NCI-H345 treated with DMSO at 0.1 percent for 48 hours (cell line): ENCODE data around the gene CORIN.

Source experiments
- DNase-seq: peaks from one replicate; lab custom pipeline; 2025; ENCODE audit not compliant: unreplicated experiment; lab: John Stamatoyannopoulos, UW

The CORIN gene, protein sequence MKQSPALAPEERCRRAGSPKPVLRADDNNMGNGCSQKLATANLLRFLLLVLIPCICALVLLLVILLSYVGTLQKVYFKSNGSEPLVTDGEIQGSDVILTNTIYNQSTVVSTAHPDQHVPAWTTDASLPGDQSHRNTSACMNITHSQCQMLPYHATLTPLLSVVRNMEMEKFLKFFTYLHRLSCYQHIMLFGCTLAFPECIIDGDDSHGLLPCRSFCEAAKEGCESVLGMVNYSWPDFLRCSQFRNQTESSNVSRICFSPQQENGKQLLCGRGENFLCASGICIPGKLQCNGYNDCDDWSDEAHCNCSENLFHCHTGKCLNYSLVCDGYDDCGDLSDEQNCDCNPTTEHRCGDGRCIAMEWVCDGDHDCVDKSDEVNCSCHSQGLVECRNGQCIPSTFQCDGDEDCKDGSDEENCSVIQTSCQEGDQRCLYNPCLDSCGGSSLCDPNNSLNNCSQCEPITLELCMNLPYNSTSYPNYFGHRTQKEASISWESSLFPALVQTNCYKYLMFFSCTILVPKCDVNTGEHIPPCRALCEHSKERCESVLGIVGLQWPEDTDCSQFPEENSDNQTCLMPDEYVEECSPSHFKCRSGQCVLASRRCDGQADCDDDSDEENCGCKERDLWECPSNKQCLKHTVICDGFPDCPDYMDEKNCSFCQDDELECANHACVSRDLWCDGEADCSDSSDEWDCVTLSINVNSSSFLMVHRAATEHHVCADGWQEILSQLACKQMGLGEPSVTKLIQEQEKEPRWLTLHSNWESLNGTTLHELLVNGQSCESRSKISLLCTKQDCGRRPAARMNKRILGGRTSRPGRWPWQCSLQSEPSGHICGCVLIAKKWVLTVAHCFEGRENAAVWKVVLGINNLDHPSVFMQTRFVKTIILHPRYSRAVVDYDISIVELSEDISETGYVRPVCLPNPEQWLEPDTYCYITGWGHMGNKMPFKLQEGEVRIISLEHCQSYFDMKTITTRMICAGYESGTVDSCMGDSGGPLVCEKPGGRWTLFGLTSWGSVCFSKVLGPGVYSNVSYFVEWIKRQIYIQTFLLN

GRCh38 chr4:47837908-47838294 is at the start of gene CORIN:
TSS of gene CORIN (minus strand) at chr4:47838067. CDS start at chr4:47837949, 118 bp downstream.
- DNase-seq, result no peak

DNA sequence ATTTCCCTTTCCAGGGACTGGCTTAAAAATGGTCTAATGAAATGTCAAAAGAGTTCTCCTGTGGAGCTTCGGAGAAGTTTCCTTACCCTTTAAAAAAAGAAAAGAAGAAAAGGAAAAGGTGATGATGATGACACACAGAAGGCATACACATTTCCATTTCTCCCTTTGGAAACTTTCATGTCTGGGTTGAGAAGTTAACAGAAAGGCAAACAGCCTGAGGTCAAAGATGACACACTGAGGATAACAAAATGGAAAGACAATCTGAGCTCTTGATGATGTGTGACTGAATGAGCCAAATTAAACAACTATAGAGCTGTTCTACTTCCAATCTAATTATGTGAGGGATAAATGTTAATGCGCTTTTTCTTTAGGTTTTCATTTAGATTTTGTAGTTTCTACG is 44.4 kb upstream of the CORIN start:
- DNase-seq, result no peak

DNA sequence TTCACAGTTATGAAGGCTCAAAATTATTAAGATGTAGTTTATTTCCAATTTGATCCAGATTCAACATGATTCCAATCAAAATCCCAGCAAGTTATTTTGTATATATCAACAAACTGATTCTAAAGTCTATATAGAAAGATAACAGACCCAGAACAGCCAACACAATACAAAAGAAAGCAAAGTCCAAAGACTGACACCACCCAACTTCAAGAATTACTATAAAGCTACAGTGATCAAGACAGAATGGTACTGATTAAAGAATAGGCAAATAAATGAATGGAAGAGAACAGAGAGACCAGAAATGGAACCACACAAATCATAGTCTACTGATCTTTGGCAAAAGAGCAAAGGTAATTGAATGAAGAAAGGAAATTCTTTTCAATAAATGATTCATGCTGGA is 41.6 kb upstream of the CORIN start:
- no peak for DNase-seq

GRCh38 chr4:47876784-47877546 is 39.1 kb upstream of the CORIN start:
- DNase-seq, result no peak

DNA sequence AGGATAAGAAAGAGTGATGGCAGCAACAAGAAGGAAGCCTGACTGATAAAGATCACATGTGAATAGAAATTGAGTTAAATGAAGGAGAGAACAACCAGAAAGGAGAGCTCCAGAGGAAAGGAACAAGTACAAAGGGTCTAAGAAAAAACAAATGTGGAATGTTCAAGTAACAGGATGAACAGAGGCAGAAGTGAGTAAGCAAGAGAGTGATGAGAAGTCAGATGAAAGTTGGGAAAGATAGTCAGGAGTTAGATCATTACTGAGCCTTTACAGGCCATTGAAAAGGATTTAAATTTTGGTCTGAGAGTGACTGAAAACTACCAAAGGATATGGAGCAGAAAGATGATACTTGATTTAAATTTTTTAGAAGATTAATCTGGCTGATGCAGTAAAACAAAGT is 38.4 kb upstream of the CORIN start:
- DNase-seq, result no peak

DNA sequence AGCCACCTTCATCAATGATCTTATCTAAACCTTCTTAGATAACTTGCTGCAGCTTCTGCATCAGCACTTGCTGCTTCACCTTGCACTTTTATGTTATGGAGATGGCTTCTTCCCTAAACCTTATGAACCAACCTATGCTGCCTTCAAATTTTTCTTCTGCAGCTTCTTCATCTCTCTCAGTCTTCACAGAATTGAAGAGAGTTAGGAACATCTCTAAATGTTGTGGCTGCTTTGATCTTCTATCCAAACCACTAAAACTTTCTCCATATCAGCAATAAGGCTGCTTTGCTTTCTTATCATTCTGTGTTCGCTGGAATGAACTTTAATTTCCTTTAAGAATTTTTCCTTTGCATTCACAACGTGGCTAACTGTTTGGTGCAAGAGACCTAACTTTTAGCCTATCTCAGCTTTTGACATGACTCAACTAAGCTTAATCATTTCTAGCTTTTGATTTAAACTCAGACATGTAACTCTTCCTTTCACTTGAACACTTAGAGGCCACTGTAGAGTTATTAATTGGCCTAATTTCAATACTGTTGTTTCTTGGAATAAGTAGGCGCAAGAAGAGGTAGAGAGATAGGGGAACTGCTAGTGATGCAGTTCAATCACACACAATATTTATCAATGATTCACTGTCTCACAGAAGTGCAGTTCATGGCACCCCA is 36.1 kb upstream of the CORIN start:
- no peak for DNase-seq

GRCh38 chr4:47863486-47863885 is 25.6 kb upstream of the CORIN start:
- no peak for DNase-seq

- no peak for DNase-seq
These were observed 24.4 kb upstream of the CORIN start for GRCh38 chr4:47862297-47862696.

DNA sequence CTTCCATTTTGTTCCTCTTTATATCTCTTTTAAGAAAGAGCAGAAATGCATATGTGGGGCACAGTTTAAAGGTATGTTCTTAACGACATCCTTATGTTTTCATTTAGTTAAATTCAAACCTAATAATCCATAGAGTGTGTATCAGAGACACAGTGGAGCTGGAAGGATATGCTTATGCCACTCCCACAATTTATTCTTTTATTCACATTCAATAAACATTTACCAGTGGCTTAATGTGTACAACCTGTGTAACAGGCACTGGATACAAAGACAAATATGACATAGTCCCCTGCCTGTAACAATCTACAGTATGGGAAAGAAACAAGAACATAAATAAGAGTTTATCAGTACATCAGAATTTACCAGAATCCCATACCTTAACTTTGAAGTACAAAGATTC is 22.4 kb upstream of the CORIN start:
- no peak for DNase-seq

GRCh38 chr4:47858006-47858405 is 20.1 kb upstream of the CORIN start:
- DNase-seq, result no peak

DNA sequence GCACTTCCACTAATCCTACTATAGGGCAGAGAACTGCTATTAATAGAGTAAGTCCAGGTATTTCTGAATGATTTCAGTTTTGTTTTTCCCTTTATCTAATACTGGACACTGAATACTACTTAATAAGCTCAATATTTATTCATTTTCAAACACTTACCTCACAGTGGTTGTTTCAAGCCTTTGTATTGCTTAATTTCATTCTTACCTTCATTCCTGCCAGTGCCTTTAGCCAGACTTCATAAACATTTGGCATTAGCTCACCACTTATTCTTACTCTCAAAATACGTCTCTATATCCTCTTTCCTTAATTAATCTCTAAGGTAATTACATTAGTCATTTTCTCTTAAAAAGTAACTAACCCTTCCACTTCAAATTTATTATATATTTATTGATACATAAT is 18.8 kb upstream of the CORIN start:
- DNase-seq, result no peak

DNA sequence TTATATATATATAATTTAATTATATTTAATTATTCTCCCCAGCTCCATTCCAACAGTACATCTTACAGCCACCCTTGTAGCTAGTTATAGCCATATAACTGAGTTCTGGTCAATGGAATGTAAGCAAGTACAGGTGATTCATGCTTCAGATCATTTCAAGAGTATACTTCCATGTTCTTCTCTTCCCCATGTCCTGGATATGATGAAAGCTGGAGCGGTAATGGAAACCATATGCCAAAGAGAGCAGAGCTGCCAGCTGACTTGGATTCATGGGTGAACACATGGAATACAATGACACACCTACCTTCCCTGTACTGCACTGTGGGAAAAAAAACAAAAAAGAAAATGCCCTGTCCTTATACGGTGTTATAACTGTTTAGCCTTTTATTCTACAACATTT is 17.5 kb upstream of the CORIN start:
- DNase-seq, result no peak

GRCh38 chr4:47852136-47852535 is 14.3 kb upstream of the CORIN start:
- DNase-seq, result no peak

- DNase-seq, result no peak
These were observed 11.6 kb upstream of the CORIN start for GRCh38 chr4:47849466-47849865.

DNA sequence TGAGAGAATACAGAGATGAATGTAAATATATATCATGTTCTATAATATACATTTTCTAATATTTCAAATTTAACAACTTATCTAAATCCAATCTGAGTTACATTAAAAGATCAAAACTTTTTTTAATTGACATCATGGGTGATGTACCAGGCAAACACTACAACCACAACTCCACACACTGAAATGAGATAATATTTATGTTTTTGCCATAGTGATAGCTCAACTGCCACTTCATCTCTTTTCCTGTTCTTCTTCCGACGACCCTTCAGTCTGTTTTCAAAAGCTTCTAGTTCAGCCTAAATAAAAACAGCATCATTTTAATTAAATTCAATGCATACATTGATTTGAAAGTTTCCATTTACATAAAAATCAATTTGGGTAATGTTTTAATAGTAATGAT is 10.2 kb upstream of the CORIN start:
- no peak for DNase-seq

DNA sequence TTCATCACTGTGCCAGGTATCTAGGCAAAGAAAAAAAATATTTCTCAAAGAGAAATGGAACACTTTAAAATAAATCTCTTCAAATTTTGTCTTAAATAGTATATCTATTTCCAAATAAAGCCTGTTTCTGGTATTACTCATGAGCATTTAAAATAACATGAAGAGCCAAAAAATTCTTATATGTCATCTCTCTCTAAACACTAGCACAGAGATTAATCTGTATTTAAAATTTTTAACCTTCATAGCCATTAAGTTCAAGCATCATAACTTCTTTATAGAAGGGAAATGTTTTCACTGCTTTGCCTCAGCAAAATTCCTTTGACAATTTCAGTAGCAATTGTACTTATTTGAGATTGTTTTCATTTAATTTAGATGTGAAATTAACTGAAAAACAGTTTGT is 5.1 kb upstream of the CORIN start:
- DNase-seq, result no peak

DNA sequence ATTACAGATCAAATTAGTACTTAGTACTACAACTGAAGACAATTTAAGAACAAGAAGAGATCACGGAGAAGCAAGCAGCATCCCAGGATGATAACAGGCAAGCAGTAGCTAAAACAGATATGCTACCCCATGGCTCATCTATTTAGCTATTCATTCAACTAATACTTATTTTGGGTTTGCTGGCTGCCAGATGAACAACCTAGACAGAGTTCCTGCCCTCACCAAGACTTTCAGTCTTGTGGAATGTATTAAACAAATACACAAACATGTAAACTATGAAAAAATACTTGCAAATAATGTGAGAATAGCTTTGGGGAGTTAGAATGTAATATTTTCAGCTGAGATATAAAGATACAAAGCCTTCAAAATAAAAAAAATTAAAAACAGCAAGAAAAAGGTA is 2.4 kb upstream of the CORIN start:
- no peak for DNase-seq

DNA sequence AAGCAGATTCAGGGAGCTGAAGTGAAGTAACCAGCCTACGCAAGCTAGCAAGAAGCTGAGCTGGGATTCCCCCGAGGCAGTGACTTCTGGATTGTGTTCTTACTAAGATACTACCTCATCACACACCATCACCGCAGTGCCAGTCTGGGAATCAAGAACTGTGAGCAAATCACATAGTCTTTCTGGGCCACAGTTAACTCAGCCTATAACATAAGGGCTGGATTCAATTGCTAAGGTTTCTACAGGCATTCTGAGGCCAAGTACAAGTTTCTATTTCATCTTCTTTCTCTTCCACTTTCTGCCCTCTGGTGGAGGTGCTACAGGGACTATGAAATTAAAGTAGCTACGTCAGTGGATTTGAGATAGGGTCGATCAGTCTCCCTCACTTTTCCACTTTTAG is 1.4 kb upstream of the CORIN start:
- no peak for DNase-seq

DNA sequence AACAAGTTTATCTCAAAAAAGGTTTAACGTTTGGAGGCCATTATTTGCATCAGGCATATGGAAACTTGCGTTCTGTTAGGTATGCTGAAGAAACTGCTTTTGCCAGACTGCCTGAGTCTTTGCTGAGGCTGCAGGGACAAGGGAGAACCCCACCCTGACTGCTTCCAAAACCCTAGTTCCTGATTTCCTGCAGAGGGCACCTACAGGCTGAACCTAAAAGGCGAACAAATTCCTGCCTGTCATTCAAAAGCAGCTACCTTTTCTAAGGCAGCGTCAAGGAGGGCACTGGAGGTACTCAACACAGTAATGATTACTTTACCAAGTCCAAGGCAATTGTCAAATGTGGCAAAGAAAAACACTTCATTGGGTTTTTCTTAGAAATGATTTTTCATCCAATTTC is 578 bp upstream of the CORIN start:
- no peak for DNase-seq

- peak; percentile 12 for DNase-seq
These were observed 566 bp downstream of the CORIN start for GRCh38 chr4:47837094-47837907.
